HG03175 (cell line): ENCODE measurements around the gene KRTAP1-1.
"Not testable (repeated sequence)": the region's sequence is repeated elsewhere in the genome, so short reads cannot be mapped to it uniquely, and the experiment has no call there.

Experiments
- ATAC-seq: cut with Tn5 transposase; IDR thresholded peaks from one replicate; pipeline ENCODE4 v1.9.1; 2021; ENCODE audit warnings: mild to moderate bottlenecking, moderate library complexity; ENCODE audit not compliant: unreplicated experiment

Gene KRTAP1-1

GRCh38 chr17:41040783-41041571 lies at the start of gene KRTAP1-1:
Gene KRTAP1-1, minus strand, starts transcription at chr17:41041450. Its CDS starts 53 bp downstream, at chr17:41041397.
- ATAC-seq = not testable (repeated sequence)

GRCh38 chr17:41088760-41089352 lies 47.6 kb upstream of the KRTAP1-1 start:
- not testable (repeated sequence) for ATAC-seq

GRCh38 chr17:41084100-41084856 lies 43.0 kb upstream of the KRTAP1-1 start, which contains the start of gene KRTAP4-7:
Gene KRTAP4-7, plus strand, starts transcription at chr17:41084150. Its CDS starts 57 bp downstream, at chr17:41084207.
- ATAC-seq = not testable (repeated sequence)

- ATAC-seq = not testable (repeated sequence)
Observed at GRCh38 chr17:41083427-41083826, 42.2 kb upstream of the KRTAP1-1 start.

- ATAC-seq = no peak
Observed at GRCh38 chr17:41082626-41083025, 41.4 kb upstream of the KRTAP1-1 start.

GRCh38 chr17:41076788-41077187 lies 35.5 kb upstream of the KRTAP1-1 start:
- no peak for ATAC-seq

GRCh38 chr17:41073676-41074075 lies 32.4 kb upstream of the KRTAP1-1 start:
- ATAC-seq = no peak

- no peak for ATAC-seq
Observed at GRCh38 chr17:41071606-41072360, 30.5 kb upstream of the KRTAP1-1 start.

- ATAC-seq = no peak
Observed at GRCh38 chr17:41069031-41069430, 27.8 kb upstream of the KRTAP1-1 start.

GRCh38 chr17:41067281-41067680 lies 26.0 kb upstream of the KRTAP1-1 start:
- no peak for ATAC-seq

GRCh38 chr17:41065829-41066624 lies 24.8 kb upstream of the KRTAP1-1 start, which contains the start of gene KRTAP2-4:
Gene KRTAP2-4, minus strand, starts transcription at chr17:41065879. Its CDS starts 34 bp downstream, at chr17:41065845.
- no peak for ATAC-seq

- not testable (repeated sequence) for ATAC-seq
Observed at GRCh38 chr17:41065016-41065689, 23.9 kb upstream of the KRTAP1-1 start.

GRCh38 chr17:41064301-41064700 lies 23.1 kb upstream of the KRTAP1-1 start:
- no peak for ATAC-seq

- no peak for ATAC-seq
Observed at GRCh38 chr17:41063449-41063848, 22.2 kb upstream of the KRTAP1-1 start.

- ATAC-seq = no peak
Observed at GRCh38 chr17:41061964-41062363, 20.7 kb upstream of the KRTAP1-1 start.

- ATAC-seq = no peak
Observed at GRCh38 chr17:41060052-41060604, 18.9 kb upstream of the KRTAP1-1 start, which contains the start of gene KRTAP2-3. Gene KRTAP2-3, minus strand, starts transcription at chr17:41060114. Its CDS starts 64 bp downstream, at chr17:41060050.

- ATAC-seq = not testable (repeated sequence)
Observed at GRCh38 chr17:41059276-41060051, 18.2 kb upstream of the KRTAP1-1 start.

- ATAC-seq = no peak
Observed at GRCh38 chr17:41058741-41059140, 17.5 kb upstream of the KRTAP1-1 start.
